Endothelial cell of umbilical vein (primary cell): ENCODE results near the gene PRM3. TPM values are rescaled to one million over a fixed set of nuclear protein-coding genes. Genes with fewer than 3 reads are reported as not detected.

Experiments
- BruUV-seq: library from RNA; stranded (reverse); fragments of 400-500 nt; replicated peaks from 2 replicates; lab custom pipeline; 2021; lab: Mats Ljungman, UMichigan
- CTCF ChIA-PET: fragments of 300-600, 350-600 bp; sonication (Branson Sonifier 250); formaldehyde crosslinking; loops from one replicate; lab custom pipeline; 2021; ENCODE audit warnings: antibody characterized with exemption, inconsistent platforms; lab: Charles Lee
- POLR2A ChIA-PET: fragments of 300-600, 350-600 bp; sonication (Branson Sonifier 250); formaldehyde crosslinking; loops from one replicate; lab custom pipeline; 2021; ENCODE audit warnings: antibody characterized with exemption, inconsistent platforms; lab: Charles Lee
- DNase-seq: peaks from one replicate; pipeline ENCODE4 v3.0.0-alpha.2; 2011; ENCODE audit warnings: low read depth, low spot score
- FAIRE-seq: peaks from 2 replicates; lab custom pipeline; 2011; peaks lifted over from hg19 to GRCh38; lab: Jason Lieb, UNC
- H2AFZ ChIP-seq: 2 replicates; pipeline ENCODE4 v1.6.0; 2012; ENCODE audit warnings: low read depth, low read length, control low read depth, inconsistent platforms
- H3K27ac ChIP-seq: 2 replicates; pipeline ENCODE4 v1.5.1; 2011; ENCODE audit warnings: low read depth, mild to moderate bottlenecking, control low read depth, low read length, moderate library complexity; ENCODE audit not compliant: insufficient read depth
- H3K27me3 ChIP-seq, 2 experiments: 2 replicates each; pipeline versions ENCODE4 v1.6.0 to v1.6.1; 2011; ENCODE audit warnings: low read length in 2 of 2, mixed read lengths in 1 of 2; ENCODE audit not compliant: control insufficient read depth in 2 of 2, insufficient read depth in 2 of 2
- H3K36me3 ChIP-seq, 2 experiments: 2 replicates in 1 of 2; 3 replicates in 1 of 2; pipeline ENCODE4 v1.5.1; 2011; ENCODE audit warnings: low read length in 2 of 2, mild to moderate bottlenecking in 1 of 2, moderate library complexity in 1 of 2; ENCODE audit not compliant: control insufficient read depth in 2 of 2, insufficient read depth in 2 of 2; ENCODE audit errors: extremely low read depth in 1 of 2
- H3K4me1 ChIP-seq: 3 replicates; pipeline ENCODE4 v1.5.1; 2011; ENCODE audit warnings: mild to moderate bottlenecking, low read length; ENCODE audit not compliant: control insufficient read depth, insufficient read depth; ENCODE audit errors: extremely low read depth
- H3K4me2 ChIP-seq: 2 replicates; pipeline ENCODE4 v1.6.1; 2011; ENCODE audit warnings: low read length, control low read depth, mixed read lengths; ENCODE audit not compliant: insufficient read depth
- H3K4me3 ChIP-seq, 3 experiments: fragments of 200-600 bp in 1 of 3; sonication (generic), shearing (Covaris generic) in 1 of 3; replicated peaks in 1 of 3; 2 replicates each; pipeline ENCODE4 v1.5.1; 2011 to 2016; ENCODE audit warnings: control low read depth in 3 of 3, low read length in 3 of 3, mild to moderate bottlenecking in 2 of 3, inconsistent platforms in 1 of 3, low read depth in 1 of 3, moderate library complexity in 1 of 3; ENCODE audit not compliant: insufficient read depth in 1 of 3
- H3K79me2 ChIP-seq: 2 replicates; pipeline ENCODE4 v1.6.0; 2012; ENCODE audit warnings: low read length, inconsistent platforms; ENCODE audit not compliant: control insufficient read depth, insufficient read depth
- H3K9ac ChIP-seq: replicated peaks from 2 replicates; pipeline ENCODE3; 2011; ENCODE audit warnings: low read length, control low read depth; ENCODE audit not compliant: insufficient read depth; ENCODE audit errors: extremely low read depth
- H3K9me1 ChIP-seq: replicated peaks from 3 replicates; pipeline ENCODE4 v1.6.0; 2011; ENCODE audit warnings: mild to moderate bottlenecking, low read length; ENCODE audit not compliant: control insufficient read depth, insufficient read depth; ENCODE audit errors: extremely low read depth
- H3K9me3 ChIP-seq: replicated peaks from 2 replicates; pipeline ENCODE4 v1.5.1; 2012; ENCODE audit warnings: low read length, inconsistent platforms; ENCODE audit not compliant: control insufficient read depth, insufficient read depth
- H4K20me1 ChIP-seq: replicated peaks from 2 replicates; pipeline ENCODE3; 2011; ENCODE audit warnings: mild to moderate bottlenecking, low read length; ENCODE audit not compliant: control insufficient read depth, insufficient read depth; ENCODE audit errors: extremely low read depth
- EZH2 ChIP-seq: IDR thresholded peaks from 2 replicates; pipeline ENCODE4 v1.6.1; 2012; ENCODE audit warnings: borderline replicate concordance, low read depth, mild to moderate bottlenecking, moderate library complexity, low read length, inconsistent platforms; ENCODE audit not compliant: severe bottlenecking
- FOS ChIP-seq: IDR thresholded peaks from 2 replicates; pipeline ENCODE4 v1.6.1; 2011; ENCODE audit warnings: mild to moderate bottlenecking, low read length, moderate library complexity, borderline replicate concordance; ENCODE audit not compliant: insufficient read depth
- JUN ChIP-seq: IDR thresholded peaks from 2 replicates; pipeline ENCODE4 v1.6.1; 2011; ENCODE audit warnings: borderline replicate concordance, low read depth; ENCODE audit not compliant: insufficient read length, insufficient read depth
- MAX ChIP-seq: IDR thresholded peaks from 2 replicates; pipeline ENCODE4 v1.6.1; 2011; ENCODE audit not compliant: insufficient read depth, insufficient read length
- MYC ChIP-seq: IDR thresholded peaks from one replicate; pipeline ENCODE4 v1.6.1; 2011; ENCODE audit warnings: mild to moderate bottlenecking, low read depth, low read length
- POLR2A ChIP-seq: IDR thresholded peaks from 2 replicates; pipeline ENCODE4 v1.6.1; 2012; ENCODE audit warnings: low read depth, mild to moderate bottlenecking, control low read depth, low read length
- POLR2AphosphoS5 ChIP-seq: IDR thresholded peaks from 2 replicates; pipeline ENCODE4 v1.6.1; 2012; ENCODE audit warnings: low read depth, mild to moderate bottlenecking, control low read depth, low read length, moderate library complexity; ENCODE audit not compliant: insufficient read depth
- dilution Hi-C: fragments of 300-500 bp; cut with MboI; formaldehyde crosslinking; loops from one replicate; pipeline ENCODE4 v1.15.0; 2019; ENCODE audit warnings: low sequenced_read_pairs; ENCODE audit not compliant: extremely low pct_ligation_motif_present
- intact Hi-C: fragments of 100-400 bp; cut with micrococcal nuclease; formaldehyde crosslinking; loops from one replicate; pipeline ENCODE4 v1.10.0; 2022
- polyA plus RNA-seq, 4 experiments: library from polyadenylated mRNA; depleted of rRNA in 3 of 4; stranded (reverse) in 3 of 4; unstranded in 1 of 4; fragments of >200 nt; gene quantifications; 2 replicates each; pipeline versions ENCODE4 v1.2.1 to v1.2.3, GENCODE V29; 2011 to 2012; ENCODE audit warnings: missing spikeins in 1 of 4
- total RNA-seq: library from RNA; stranded (reverse); gene quantifications from 2 replicates; pipeline ENCODE4 v1.2.3, GENCODE V29; 2021

The PRM3 gene
- total and polyA plus RNA-seq, 2 donors (not counting 3 experiments of a cell fraction or from before 2014, with no cell fraction given), result not detected

GRCh38 chr16:11319529-11320146 lies 46.2 kb upstream of the PRM3 start:
- DNase-seq (no peak), FAIRE-seq (no peak)
- TF ChIP-seq POLR2A (no peak), MAX (no peak), FOS (no peak), MYC (no peak), EZH2 (no peak), JUN (no peak)
- Histone ChIP-seq H3K36me3 (no peaks in the 10 kb centered on the region), H4K20me1 (no peaks in the 10 kb centered on the region), H3K4me1 (no peaks in the 10 kb centered on the region), H3K9me1 (no peaks in the 10 kb centered on the region), H3K4me2 (no peak overlapping the region), H3K27ac (no peak overlapping the region), H3K9me3 (no peaks in the 10 kb centered on the region), H3K79me2 (no peaks in the 10 kb centered on the region), H3K4me3 (no peak overlapping the region), H2AFZ (no peak overlapping the region), H3K9ac (no peak overlapping the region), H3K27me3 (no peaks in the 10 kb centered on the region)
- dilution Hi-C loops (no loop called here), intact Hi-C loops (loop anchor here (10.0 kb wide), 1 partner anchor 65 kb away; the partner anchor contains the start of gene SOCS1)
- no TSS peak for BruUV-seq
- ChIA-PET POLR2A (no interaction called here), CTCF (no interaction called here)

DNA sequence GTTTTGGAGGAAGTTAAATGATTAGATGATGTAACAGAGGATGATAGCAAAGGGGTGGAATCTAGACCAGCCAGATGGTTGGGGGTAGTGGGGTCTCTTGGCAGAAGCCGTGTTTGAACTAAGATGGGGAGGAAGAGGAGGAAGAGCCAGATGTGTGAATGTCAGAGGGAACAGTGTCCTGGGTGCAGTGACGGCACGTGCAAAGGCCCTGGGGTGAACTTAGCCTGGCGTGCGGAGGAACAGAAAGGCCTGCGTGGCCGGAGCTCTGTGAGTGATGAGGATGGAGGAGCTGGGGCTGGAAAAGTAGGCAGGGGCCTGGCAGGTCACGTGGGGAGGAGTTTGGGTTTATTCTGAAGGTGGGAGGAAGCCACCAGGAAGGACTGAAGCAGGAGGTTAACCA lies 45.4 kb upstream of the PRM3 start:
- DNase-seq (no peak), FAIRE-seq (no peak)
- Histone ChIP-seq H3K9ac (no peak overlapping the region), H4K20me1 (no peaks in the 10 kb centered on the region), H3K79me2 (no peaks in the 10 kb centered on the region), H3K4me2 (no peak overlapping the region), H3K27ac (no peak overlapping the region), H3K9me1 (no peaks in the 10 kb centered on the region), H3K9me3 (no peaks in the 10 kb centered on the region), H3K4me3 (no peak overlapping the region), H3K4me1 (no peaks in the 10 kb centered on the region), H3K36me3 (no peaks in the 10 kb centered on the region), H2AFZ (no peak overlapping the region), H3K27me3 (no peaks in the 10 kb centered on the region)
- intact Hi-C loops, result loop anchor here (10.0 kb wide), 1 partner anchor 64 kb away; the partner anchor contains the start of gene SOCS1
- TF ChIP-seq MAX (no peak), POLR2AphosphoS5 (no peak), FOS (no peak)
- ChIA-PET POLR2A (no interaction called here), CTCF (no interaction called here)
- dilution Hi-C loops, result no loop called here
- no TSS peak for BruUV-seq
